NCI-H2171 (cell line): ENCODE measurements around the gene ACSL1.

Source experiments
- DNase-seq: peaks from one replicate; lab custom pipeline; 2025; lab: John Stamatoyannopoulos, UW

ACSL1 gene

DNA sequence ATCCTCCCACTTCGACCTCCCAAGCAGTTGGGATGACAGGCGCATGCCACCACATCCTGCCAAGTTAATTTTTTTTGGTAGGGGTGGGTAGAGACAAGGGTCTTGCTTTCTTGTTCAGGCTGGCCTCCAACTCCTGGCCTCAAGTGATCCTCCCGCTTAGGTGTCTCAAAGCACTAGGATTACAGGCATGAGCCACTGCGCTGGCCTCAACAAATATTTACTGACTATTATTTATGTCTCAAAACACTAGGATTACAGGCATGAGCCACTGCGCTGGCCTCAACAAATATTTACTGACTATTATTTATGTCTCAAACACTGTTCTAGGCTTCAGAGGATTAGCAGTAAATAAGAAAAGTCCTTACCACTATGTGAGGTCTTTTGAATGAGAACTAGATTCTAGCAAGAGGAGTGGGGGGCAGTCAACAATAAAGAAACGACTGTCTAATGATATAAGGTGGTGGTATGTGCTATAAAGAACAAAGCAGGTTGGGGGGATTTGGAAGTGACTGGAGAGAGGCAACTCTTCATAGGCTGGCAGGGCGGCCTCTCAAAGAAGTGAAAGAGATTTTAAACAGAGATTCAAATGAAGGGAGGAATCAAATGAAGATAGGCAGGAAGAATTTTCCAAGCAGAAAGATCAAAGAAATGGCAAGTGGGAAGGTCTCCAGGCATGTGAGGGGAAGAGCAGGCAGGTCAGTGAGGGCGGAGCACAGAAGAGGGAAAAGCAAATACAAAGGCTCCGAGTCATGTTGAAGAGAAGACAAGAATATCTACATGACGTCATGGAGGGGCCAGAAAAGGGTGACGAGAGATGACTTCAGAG lies 12.7 kb upstream of the ACSL1 start:
- no peak for DNase-seq

DNA sequence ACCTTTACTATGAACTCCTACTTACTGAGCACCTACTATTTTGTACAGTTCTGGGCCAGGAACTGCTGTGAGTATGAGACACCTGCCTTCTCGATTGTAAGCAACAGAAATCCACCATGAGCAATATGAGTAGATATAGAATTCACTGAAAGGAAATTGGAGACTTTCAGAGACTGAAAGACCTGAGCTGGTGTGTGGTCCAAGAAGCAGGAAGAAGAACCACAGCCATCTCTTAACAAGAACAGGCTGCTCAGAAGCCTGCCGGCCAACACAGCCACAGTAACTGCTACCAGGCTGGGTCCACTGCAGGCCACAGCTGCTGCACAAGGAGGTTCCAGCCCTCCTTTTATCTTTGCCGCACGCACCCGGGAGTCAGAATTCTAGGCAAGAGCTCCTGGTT lies 10.8 kb upstream of the ACSL1 start:
- no peak for DNase-seq

DNA sequence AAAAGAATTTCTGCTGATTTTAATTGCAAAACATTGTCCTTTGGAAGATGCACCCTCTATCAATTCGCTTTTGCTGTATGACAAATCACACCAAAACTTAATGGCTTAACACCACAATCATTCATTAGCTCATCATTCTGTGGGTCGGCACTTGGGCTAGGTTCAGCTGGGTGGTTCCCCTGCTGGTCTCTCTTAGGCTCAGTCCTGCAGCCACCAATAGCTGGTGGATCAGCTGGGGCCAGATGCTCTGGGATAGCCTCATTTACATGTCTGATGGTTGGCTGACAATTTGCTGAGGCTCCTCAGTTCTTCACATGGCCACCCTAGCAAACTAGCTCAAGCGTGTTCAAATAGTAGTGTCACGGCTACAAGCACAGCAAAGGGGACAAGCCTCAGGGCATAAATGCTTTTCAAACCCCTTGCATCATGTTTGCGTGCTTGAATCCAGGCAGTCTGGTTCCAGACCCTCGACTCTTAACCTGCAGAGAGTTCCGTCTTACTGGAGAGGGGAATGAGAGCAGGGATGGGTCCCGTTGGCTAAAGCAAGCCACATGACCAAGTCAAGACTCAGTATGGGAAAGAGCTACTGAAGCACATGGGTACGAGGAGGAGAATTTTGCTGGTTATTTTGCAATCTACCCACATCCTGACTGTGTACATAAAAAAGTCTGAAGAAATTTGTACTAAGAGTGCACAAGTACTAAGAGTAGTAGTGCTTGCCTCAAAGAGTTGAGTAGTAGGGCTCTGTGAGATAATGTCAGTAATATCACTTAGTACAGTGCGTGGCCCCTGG lies 7.5 kb upstream of the ACSL1 start:
- no peak for DNase-seq

DNA sequence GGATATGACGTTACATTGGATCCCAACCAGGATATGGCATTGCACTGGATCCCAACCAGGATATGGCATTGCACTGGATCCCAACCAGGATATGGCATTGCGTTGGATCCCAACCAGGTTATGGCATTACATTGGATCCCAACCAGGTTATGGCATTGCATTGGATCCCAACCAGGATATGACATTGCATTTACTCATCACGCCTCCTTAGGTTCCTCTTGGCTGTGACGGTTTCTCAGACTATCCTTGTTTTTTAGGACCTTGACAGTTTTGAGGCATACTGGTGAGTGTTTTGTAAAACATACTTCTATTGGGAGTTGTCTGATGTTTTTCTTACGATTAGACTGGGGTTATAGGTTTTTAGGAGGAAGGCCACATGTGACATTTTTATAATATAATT lies 5.4 kb upstream of the ACSL1 start:
- no peak for DNase-seq

DNA sequence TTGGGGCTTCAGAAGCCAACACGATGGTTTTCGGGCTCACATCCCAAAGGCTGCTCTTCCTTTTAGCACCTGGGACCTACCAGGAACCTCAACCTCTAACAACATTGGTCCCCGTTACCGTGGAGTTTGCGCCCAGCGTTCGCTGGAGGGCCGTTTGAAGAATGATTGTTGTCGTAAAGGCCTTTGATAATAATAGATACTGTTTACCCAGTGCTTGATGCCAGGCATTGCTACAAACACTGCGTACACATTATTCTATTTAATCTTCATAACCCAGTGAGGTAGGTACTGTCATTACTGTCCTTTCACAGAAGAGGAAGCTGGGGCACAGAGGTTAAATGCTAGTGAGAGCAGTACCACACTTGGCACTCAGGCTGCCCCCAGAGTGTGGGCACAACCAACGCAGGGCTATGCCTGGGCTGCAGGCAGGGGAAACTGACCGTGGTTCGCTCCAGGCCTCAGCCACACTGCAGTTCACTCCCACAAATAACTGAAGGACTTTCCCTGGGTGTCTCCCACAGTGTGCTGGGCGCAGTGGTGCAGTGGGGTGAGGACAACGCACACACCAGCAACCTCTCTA lies 1.0 kb upstream of the ACSL1 start:
- no peak for DNase-seq

DNA sequence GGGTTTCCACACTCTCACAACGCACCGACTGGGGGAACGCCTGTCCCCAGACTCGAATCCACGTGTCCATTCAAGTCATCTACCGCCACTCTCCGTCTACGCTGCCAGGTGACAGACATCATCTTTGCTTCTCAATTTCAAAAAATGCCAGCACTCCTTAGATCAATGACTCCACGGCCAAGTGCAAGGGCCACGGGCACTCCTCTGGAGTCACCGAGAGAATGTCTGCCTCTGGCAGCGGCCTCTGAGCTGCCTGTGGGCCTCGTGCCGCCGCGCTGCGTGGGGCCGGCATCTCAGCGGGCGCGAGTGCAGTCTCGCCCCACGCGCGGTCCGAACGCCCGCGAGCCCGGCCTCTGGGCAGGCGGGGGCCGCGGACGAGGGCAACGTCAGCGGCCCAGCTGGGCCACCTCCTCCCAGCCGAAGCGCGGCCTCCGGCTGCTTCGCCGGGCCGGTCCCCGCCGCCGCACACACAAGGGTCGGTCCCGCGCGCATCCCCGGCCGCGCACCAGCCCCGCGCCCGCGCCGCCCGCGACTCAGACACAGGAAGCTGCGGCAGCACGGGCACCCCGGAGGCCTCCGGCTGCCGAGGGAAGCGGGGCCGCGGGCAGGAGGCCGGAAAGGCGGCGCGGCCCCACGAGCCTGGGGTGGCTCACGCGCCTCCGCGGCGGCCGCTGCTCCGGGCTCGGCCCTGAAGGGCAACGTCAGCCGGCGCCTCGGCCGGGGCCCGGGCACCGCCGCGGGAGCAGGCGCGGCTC lies 450 bp downstream of the ACSL1 start:
- DNase-seq, result peak; percentile 28

DNA sequence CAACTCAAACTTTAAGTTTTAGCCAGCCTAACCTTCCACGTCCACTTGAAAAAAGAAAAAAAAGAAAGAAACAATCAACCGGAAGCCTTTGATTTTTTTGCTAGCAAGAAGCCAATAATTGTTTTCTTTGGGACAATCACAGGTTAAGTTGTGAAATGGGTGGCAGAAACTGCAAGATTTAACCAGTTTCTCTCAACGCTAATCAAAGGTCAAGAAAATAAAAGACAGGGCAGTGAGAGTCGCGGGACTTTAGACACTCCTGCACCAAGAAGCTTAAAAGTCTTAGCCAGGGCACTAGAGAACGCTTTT lies 1.0 kb downstream of the ACSL1 start:
- no peak for DNase-seq

- no peak for DNase-seq
Observed at GRCh38 chr4:184824081-184824775, 1.5 kb downstream of the ACSL1 start.

GRCh38 chr4:184823014-184823413 lies 2.8 kb downstream of the ACSL1 start:
- no peak for DNase-seq

GRCh38 chr4:184822356-184822755 lies 3.4 kb downstream of the ACSL1 start:
- no peak for DNase-seq

DNA sequence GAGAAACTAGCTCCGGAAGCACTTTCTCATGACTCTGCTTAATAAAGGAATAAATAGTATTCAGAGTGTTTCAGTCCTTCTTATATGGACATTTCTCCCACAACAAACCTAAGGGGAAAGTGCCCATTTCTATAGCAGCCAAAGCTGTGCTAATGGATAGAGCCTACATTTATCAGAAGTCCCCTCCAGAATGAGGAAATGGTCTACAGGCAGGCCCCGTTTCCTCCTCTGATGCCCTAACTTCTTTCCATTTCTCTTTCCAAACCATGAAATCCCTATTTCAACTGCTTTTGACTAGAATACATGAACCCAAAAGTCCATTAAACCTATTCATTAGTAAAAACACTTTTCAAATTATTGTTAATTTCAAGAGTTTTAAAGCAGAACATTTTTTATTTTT lies 4.5 kb downstream of the ACSL1 start:
- no peak for DNase-seq

DNA sequence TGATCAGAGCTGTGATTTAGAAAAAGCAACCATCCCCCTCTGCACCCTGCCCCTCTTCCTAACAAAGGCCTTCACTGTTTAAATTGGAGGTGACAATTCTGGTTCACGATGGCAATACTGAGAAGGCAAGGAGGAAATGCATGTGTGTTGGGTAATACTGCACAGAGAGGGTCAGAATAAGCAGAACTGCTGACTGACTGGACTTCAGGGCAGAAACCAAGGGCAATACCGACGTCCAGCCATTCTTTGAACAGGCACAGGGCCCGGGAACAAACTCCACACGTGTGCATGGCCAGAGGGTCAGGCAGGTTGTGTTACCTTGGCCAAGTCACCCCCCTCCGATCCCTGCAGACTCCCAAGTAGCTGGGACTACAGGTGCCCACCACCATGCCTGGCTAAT lies 6.0 kb downstream of the ACSL1 start:
- DNase-seq, result no peak

- DNase-seq, result no peak
Observed at GRCh38 chr4:184818216-184818564, 7.6 kb downstream of the ACSL1 start.

GRCh38 chr4:184817494-184818215 lies 8.1 kb downstream of the ACSL1 start:
- no peak for DNase-seq

GRCh38 chr4:184816962-184817361 lies 8.8 kb downstream of the ACSL1 start:
- no peak for DNase-seq

DNA sequence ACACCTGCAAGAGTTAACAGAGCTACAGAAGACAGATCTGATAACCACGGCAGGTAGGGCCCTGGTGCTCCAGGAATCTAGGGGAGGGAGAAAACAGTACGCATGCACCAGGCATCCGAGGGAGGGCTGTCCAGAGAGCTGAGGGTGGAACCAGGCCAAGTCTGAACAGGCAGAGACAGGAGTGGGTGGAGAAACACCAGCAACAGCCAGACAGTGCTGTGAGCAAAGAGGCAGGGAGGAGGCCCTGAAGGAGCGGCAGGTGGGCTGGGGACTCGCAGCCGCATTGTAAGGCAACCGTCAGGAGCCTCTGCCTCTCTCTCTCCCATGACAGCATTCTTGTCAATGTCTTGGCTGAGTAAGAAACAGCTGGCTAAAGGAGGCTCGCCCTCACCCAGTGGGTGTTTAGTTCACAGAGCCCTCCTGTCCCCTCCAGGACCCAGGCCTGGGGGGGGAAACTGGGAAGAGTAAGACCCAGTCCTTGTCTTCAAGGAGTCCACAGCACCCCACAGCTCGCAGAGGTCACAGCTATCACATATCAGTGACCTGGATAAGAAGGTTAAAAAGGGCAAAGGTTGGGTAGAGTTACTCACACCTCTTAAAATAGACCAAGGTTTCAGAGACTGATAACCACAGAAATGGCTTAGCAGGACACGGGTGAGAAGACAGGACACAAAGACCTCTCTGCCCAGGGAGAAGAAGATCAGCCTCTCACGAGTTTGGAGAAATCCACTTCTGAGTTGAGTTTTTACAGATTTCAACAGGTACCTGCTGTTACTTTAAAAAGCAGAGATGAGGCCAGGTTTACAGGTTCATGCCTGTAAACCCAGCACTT lies 10.5 kb downstream of the ACSL1 start:
- peak; percentile 71 for DNase-seq

- DNase-seq, result no peak
Observed at GRCh38 chr4:184814686-184815045, 11.1 kb downstream of the ACSL1 start.

DNA sequence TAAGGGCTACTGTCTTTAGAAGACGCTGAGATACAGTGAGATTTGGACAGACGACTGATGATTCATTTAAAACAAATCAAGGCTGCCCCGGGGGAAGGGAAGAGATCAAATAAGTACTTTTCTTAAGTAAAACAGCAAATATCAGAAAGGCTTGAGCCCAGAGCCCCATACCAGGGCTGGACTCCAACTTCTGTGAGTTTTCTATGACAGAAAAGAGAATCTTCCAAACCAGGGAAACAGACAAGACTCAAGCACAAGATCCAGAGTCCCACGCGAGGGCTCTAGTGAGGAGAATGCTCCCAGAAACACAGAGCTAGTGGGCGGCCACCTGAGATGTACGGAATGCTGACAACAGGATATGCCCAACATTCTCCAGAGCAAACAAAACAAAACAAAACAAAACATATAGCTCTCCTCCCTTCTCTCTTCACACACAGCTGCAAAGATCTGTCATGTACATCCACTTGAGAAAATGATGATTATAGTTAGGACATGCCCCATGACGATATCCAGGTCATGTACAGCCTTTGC lies 13.1 kb downstream of the ACSL1 start:
- no peak for DNase-seq

- DNase-seq, result no peak
Observed at GRCh38 chr4:184812199-184812542, 13.6 kb downstream of the ACSL1 start.

DNA sequence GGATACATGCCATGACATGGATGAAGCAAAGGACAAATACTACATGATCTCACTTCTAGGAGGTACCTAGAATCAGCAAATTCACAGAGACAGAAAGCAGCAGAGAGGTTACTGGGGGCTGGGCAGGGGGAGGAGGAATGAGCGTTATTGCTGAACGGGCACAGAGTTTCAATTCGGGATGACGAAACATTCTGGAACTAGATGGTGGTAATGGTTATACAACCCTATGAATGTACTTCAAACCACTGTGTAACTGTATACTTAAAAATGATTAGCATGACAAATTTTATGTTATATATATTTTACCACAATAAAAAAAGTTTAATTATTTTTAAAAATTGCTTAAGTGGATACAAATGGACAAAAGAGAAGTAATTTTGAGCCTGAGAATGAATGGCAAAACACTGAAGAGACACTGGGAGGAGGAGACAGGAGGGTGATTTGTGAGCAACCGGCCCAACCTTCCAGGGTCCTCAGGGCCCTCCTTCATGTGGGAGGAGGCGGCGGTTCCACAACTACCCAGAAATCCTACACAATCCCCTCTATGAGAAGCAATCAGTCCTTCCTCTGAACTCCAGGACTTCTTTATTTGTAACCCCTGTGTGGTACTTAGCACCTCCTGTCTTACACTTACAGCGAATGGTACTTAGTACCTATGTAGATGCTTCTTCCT lies 14.1 kb downstream of the ACSL1 start:
- DNase-seq, result no peak
